ENCODE results near the gene TDP2. TPM values are rescaled to one million over a fixed set of nuclear protein-coding genes. Genes with fewer than 3 reads are reported as not detected.
"Not testable (repeated sequence)": the region's sequence is repeated elsewhere in the genome, so short reads cannot be mapped to it uniquely, and the experiment has no call there.

The TDP2 gene
- total RNA-seq, 1 experiment from 2014 or later, result 15.7 TPM

- no peak overlapping the region for H3K4me3 ChIP-seq (ENCODE audit: insufficient read depth, low read depth, low read length)
- H3K36me3 ChIP-seq (replicated peaks; ENCODE audit: control insufficient read depth, insufficient read depth, low read length), result no peaks in the 10 kb centered on the region
- peaks cover 6% of the 10 kb centered on the region; the same call in 1 of the 2 replicates for H3K27me3 ChIP-seq (ENCODE audit: control insufficient read depth, insufficient read depth, low read length)
- no peak for DNase-seq
Observed at GRCh38 chr6:24644377-24644776, 22.3 kb downstream of the TDP2 start.

GRCh38 chr6:24643920-24644319 lies 22.8 kb downstream of the TDP2 start:
- Histone ChIP-seq H3K4me3 (ENCODE audit: insufficient read depth, low read depth, low read length) (no peak overlapping the region), H3K27me3 (ENCODE audit: control insufficient read depth, insufficient read depth, low read length) (peaks cover 6% of the 10 kb centered on the region; the same call in 1 of the 2 replicates), H3K36me3 (replicated peaks; ENCODE audit: control insufficient read depth, insufficient read depth, low read length) (no peaks in the 10 kb centered on the region)
- no peak for DNase-seq

DNA sequence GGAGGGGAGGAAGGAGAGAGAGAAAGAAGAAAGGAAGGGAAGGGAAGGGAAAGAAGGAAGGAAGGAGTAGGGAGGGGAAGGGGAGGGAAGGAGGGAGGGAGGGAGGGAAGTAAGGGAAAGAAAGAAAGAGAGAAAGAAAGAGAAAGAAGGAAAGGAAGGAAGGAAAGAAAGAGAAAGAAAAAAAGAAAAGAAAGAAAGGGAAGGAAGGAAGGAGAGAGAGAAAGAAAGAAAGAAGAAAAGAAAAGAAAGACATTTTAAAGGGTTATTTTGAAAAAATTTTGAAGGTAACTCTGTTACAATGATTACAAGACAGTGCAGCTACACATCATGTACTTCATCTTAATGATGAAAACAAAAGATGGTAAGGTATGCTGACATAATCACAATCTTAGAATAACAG lies 24.6 kb downstream of the TDP2 start:
- Histone ChIP-seq H3K36me3 (replicated peaks; ENCODE audit: control insufficient read depth, insufficient read depth, low read length) (no peaks in the 10 kb centered on the region), H3K27me3 (ENCODE audit: control insufficient read depth, insufficient read depth, low read length) (peaks cover 6% of the 10 kb centered on the region; the same call in 1 of the 2 replicates), H3K4me3 (ENCODE audit: insufficient read depth, low read depth, low read length) (no peak overlapping the region)
- DNase-seq, result no peak

GRCh38 chr6:24640631-24641030 lies 26.1 kb downstream of the TDP2 start:
- DNase-seq; H3K36me3 ChIP-seq (replicated peaks; ENCODE audit: control insufficient read depth, insufficient read depth, low read length); H3K27me3 ChIP-seq (ENCODE audit: control insufficient read depth, insufficient read depth, low read length); H3K4me3 ChIP-seq (ENCODE audit: insufficient read depth, low read depth, low read length): not testable (repeated sequence)

GRCh38 chr6:24640166-24640565 lies 26.5 kb downstream of the TDP2 start:
- H3K27me3 ChIP-seq (ENCODE audit: control insufficient read depth, insufficient read depth, low read length), result peaks cover 4% of the 10 kb centered on the region; the same call in 1 of the 2 replicates
- H3K4me3 ChIP-seq (ENCODE audit: insufficient read depth, low read depth, low read length), result no peak overlapping the region
- DNase-seq, result no peak
- no peaks in the 10 kb centered on the region for H3K36me3 ChIP-seq (replicated peaks; ENCODE audit: control insufficient read depth, insufficient read depth, low read length)

DNA sequence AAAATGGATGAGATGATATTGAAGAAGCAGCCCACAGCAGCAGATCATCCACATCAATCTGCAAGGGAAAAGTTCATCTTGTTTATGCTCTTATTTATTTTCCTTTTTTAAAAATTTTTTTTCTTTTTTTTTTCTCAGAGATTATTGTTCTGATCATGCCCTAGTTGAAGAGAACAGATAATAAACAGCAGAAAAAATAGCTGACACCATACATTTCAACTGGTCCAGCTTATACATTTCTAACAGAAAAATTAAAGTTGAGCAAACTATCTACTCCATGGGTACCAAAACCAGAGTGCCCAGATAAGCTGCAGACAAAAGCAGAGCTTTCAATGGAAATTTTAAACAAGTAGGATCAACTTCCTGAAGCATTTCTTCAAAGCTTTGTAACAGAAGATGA lies 30.0 kb downstream of the TDP2 start:
- no peak for DNase-seq
- Histone ChIP-seq H3K27me3 (ENCODE audit: control insufficient read depth, insufficient read depth, low read length) (no peaks in the 10 kb centered on the region), H3K4me3 (ENCODE audit: insufficient read depth, low read depth, low read length) (no peak overlapping the region), H3K36me3 (replicated peaks; ENCODE audit: control insufficient read depth, insufficient read depth, low read length) (no peaks in the 10 kb centered on the region)

DNA sequence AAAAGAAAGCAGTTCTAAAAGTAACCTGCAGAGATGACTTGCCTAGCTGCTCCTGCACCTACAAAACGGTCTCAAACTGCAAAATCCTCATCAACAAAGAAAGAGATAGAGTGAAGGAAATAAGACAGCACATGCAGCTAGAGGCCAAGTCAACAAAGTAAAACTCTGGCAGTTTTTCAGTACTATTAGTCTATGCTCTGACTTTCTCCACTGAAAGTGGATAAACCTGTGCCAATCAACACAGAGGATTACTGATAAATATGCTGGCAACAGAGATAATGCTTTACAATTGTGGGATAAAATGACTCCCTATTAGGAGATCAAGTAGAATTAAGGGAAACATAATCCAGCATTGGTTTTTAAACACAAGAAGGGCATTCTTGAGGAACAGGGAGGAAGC lies 34.1 kb downstream of the TDP2 start:
- no peak overlapping the region for H3K4me3 ChIP-seq (ENCODE audit: insufficient read depth, low read depth, low read length)
- no peaks in the 10 kb centered on the region for H3K27me3 ChIP-seq (ENCODE audit: control insufficient read depth, insufficient read depth, low read length)
- DNase-seq, result no peak
- no peaks in the 10 kb centered on the region for H3K36me3 ChIP-seq (replicated peaks; ENCODE audit: control insufficient read depth, insufficient read depth, low read length)

GRCh38 chr6:24631671-24632070 lies 35.0 kb downstream of the TDP2 start:
- Histone ChIP-seq H3K36me3 (replicated peaks; ENCODE audit: control insufficient read depth, insufficient read depth, low read length) (no peaks in the 10 kb centered on the region), H3K27me3 (ENCODE audit: control insufficient read depth, insufficient read depth, low read length) (no peaks in the 10 kb centered on the region), H3K4me3 (ENCODE audit: insufficient read depth, low read depth, low read length) (no peak overlapping the region)
- DNase-seq, result no peak

- Histone ChIP-seq H3K27me3 (ENCODE audit: control insufficient read depth, insufficient read depth, low read length) (no peaks in the 10 kb centered on the region), H3K4me3 (ENCODE audit: insufficient read depth, low read depth, low read length) (no peak overlapping the region), H3K36me3 (replicated peaks; ENCODE audit: control insufficient read depth, insufficient read depth, low read length) (no peaks in the 10 kb centered on the region)
- DNase-seq, result peak; percentile 47
Observed at GRCh38 chr6:24630856-24631505, 35.7 kb downstream of the TDP2 start.

DNA sequence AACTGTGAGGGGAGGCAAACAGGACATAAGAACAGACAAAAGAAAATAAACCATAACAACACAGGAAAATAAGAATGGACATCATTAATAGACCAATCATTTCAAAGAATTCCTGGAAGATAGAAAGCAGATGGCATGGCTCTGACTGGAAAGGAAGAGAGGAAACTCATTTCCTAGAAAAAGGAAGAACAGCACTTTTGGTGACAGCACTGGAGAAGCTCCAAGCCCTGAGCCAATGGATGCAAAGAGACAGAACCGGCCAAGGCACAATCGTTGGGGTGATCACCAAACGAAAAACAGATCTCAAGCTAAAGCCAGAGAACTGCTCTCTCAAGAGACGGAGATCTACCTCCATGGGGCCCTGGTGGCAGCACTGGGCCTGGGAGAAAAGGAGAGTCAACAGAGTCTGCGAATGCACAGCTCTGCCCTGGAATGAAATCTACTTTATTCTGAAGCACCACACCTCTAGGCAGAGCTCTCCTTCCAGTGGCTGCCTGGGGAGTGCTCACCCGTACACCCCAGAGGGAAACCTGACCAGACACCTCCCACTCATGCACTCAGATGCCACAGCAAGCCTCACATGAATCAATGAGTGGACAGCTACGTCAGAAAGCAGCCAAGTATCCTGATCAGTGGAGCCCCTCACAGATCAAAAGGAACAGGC lies 44.9 kb downstream of the TDP2 start:
- Histone ChIP-seq H3K4me3 (ENCODE audit: insufficient read depth, low read depth, low read length) (no peak overlapping the region), H3K36me3 (replicated peaks; ENCODE audit: control insufficient read depth, insufficient read depth, low read length) (no peaks in the 10 kb centered on the region), H3K27me3 (ENCODE audit: control insufficient read depth, insufficient read depth, low read length) (no peaks in the 10 kb centered on the region)
- DNase-seq, result no peak

- Histone ChIP-seq H3K27me3 (ENCODE audit: control insufficient read depth, insufficient read depth, low read length) (no peaks in the 10 kb centered on the region), H3K4me3 (ENCODE audit: insufficient read depth, low read depth, low read length) (no peak overlapping the region), H3K36me3 (replicated peaks; ENCODE audit: control insufficient read depth, insufficient read depth, low read length) (no peaks in the 10 kb centered on the region)
- no peak for DNase-seq
Observed at GRCh38 chr6:24620637-24621036, 46.1 kb downstream of the TDP2 start.

- no peaks in the 10 kb centered on the region for H3K27me3 ChIP-seq (ENCODE audit: control insufficient read depth, insufficient read depth, low read length)
- H3K36me3 ChIP-seq (replicated peaks; ENCODE audit: control insufficient read depth, insufficient read depth, low read length), result no peaks in the 10 kb centered on the region
- H3K4me3 ChIP-seq (ENCODE audit: insufficient read depth, low read depth, low read length), result no peak overlapping the region
- DNase-seq, result no peak
Observed at GRCh38 chr6:24619661-24620060, 47.0 kb downstream of the TDP2 start.

GRCh38 chr6:24614648-24615047 lies 52.1 kb downstream of the TDP2 start:
- no peaks in the 10 kb centered on the region for H3K27me3 ChIP-seq (ENCODE audit: control insufficient read depth, insufficient read depth, low read length)
- H3K4me3 ChIP-seq (ENCODE audit: insufficient read depth, low read depth, low read length), result no peak overlapping the region
- DNase-seq, result no peak
- H3K36me3 ChIP-seq (replicated peaks; ENCODE audit: control insufficient read depth, insufficient read depth, low read length), result no peaks in the 10 kb centered on the region

DNA sequence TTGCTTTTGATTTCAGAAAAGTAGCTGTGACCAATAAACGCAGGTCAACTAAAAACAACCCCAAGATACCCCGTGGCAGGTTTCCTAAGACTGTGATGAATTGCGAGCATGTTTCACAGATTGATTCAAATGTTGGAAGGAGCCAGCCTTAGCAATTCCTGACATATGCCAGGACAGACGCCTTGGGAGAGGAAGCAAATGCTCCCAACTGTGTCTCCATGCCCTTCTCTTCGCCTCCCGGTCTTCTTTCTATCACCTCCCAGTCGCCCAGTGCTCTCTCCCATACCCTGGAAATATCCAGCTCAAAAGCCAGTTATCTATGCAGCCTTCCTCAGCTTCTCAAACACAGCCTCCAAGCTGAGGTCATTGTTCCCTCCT lies 52.7 kb downstream of the TDP2 start:
- no peaks in the 10 kb centered on the region for H3K27me3 ChIP-seq (ENCODE audit: control insufficient read depth, insufficient read depth, low read length)
- DNase-seq, result no peak
- H3K36me3 ChIP-seq (replicated peaks; ENCODE audit: control insufficient read depth, insufficient read depth, low read length), result no peaks in the 10 kb centered on the region
- H3K4me3 ChIP-seq (ENCODE audit: insufficient read depth, low read depth, low read length), result no peak overlapping the region

DNA sequence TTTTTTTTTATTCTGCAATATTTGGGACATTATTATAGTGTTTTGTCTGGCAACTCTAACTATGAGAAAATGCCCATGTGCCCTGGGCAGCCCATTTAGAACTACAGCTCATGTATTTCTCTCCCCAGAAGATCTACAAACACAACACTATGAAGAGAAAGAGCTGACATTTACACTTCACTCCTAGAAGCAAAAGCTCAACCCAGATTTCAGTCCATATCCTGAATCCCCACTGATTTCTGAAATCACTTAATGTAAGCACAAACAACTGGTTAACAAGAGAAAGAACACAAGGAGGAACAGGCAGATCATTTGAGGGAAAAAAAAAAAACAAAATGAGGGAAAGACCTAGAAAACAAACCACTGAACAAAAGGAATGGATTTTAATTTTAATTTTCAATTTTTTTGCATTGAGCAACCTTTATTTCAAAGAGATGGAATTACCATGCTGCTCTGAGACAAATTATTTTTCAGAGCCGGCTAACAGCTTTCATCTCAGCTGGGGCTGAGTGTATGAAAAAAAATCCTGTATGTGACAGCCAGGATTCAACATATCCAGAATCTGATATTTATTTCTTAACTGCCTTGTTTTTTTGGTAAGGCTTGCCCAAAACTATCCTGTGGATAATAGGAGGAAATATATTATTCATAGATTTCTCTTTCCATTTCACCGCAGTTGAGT lies 53.2 kb downstream of the TDP2 start:
- no peaks in the 10 kb centered on the region for H3K36me3 ChIP-seq (replicated peaks; ENCODE audit: control insufficient read depth, insufficient read depth, low read length)
- no peaks in the 10 kb centered on the region for H3K27me3 ChIP-seq (ENCODE audit: control insufficient read depth, insufficient read depth, low read length)
- H3K4me3 ChIP-seq (ENCODE audit: insufficient read depth, low read depth, low read length), result no peak overlapping the region
- DNase-seq, result no peak
